Heart left ventricle (tissue), 16 donors: ENCODE data around the gene MTUS2. TPM values are rescaled to one million over a fixed set of nuclear protein-coding genes. Genes with fewer than 3 reads are reported as not detected.
"Not testable (repeated sequence)": the region's sequence is repeated elsewhere in the genome, so short reads cannot be mapped to it uniquely, and the experiment has no call there.

Source experiments
- ATAC-seq, 4 donors: fragments of 200-7000 bp; cut with Tn5 transposase; one replicate each; pipeline ENCODE4 v1.9.1; 2020 to 2022; ENCODE audit warnings: moderate library complexity in 4 of 4, mild to moderate bottlenecking in 3 of 4, moderate number of reproducible peaks in 1 of 4
- DNase-seq, 5 donors: peaks; one replicate each; pipeline ENCODE4 v3.0.0-alpha.2; 2020
- H3K27ac ChIP-seq, 12 donors: fragments of 200-600 bp; sonication (generic) in 4 of 12; one replicate each; pipeline versions ENCODE4 v1.5.0 to v1.8.0; 2016 to 2022; ENCODE audit warnings: mild to moderate bottlenecking in 2 of 12
- H3K27me3 ChIP-seq, 9 donors: fragments of 200-600 bp; sonication (generic) in 2 of 9; one replicate each; pipeline versions ENCODE4 v1.5.1 to v1.8.0; 2016 to 2022; ENCODE audit warnings: mild to moderate bottlenecking in 3 of 9
- H3K36me3 ChIP-seq, 9 donors: fragments of 200-600 bp; sonication (generic) in 2 of 9; one replicate each; pipeline versions ENCODE4 v1.5.0 to v1.8.0; 2018 to 2022; ENCODE audit warnings: mild to moderate bottlenecking in 2 of 9
- H3K4me1 ChIP-seq, 12 donors: fragments of 200-600 bp; sonication (generic) in 4 of 12; one replicate each; pipeline versions ENCODE4 v1.5.0 to v1.8.0; 2016 to 2022; ENCODE audit warnings: mild to moderate bottlenecking in 3 of 12
- H3K4me3 ChIP-seq, 12 donors: fragments of 200-600 bp; sonication (generic) in 4 of 12; one replicate each; pipeline versions ENCODE4 v1.5.0 to v1.8.0; 2017 to 2022; ENCODE audit warnings: mild to moderate bottlenecking in 9 of 12, moderate library complexity in 4 of 12
- H3K9me3 ChIP-seq, 12 donors: fragments of 200-600 bp; sonication (generic) in 4 of 12; one replicate each; pipeline versions ENCODE4 v1.5.0 to v1.8.0; 2016 to 2022; ENCODE audit warnings: mild to moderate bottlenecking in 1 of 12
- POLR2A ChIP-seq, 2 donors: fragments of 450-650 bp; IDR thresholded peaks; one replicate each; pipeline ENCODE4 v1.6.1; 2017; ENCODE audit warnings: antibody characterized with exemption in 2 of 2, mild to moderate bottlenecking in 2 of 2, moderate library complexity in 2 of 2
- WGBS, 4 donors: extraction: QIAGEN DNeasy Blood & Tissue Kit in 2 of 4; methylation state at CpG; one replicate each; pipeline versions ENCODE4 v1.1.5 to v1.1.7; 2013 to 2018; 5-methylcytosine and 5-hydroxymethylcytosine counted together
- intact Hi-C, 10 donors: fragments of 100-400 bp; cut with DNase I; formaldehyde crosslinking; loops; one replicate each; pipeline versions ENCODE4 v1.11.1 to v1.14.2; 2022
- polyA plus RNA-seq, 2 donors: library from polyadenylated mRNA; stranded (reverse); fragments of 200-250 nt; gene quantifications; one replicate each; pipeline ENCODE4 v1.2.3, GENCODE V29; 2013
- total RNA-seq, 9 donors: library from RNA; depleted of rRNA in 2 of 9; stranded (reverse); fragments of >200 nt in 2 of 9; fragmentation: NEBNext Ultra II Directional in 3 of 9; extraction: Animal tissue kit (Norgen Biotek cat#: 25700) in 3 of 9; gene quantifications; one replicate each; pipeline versions ENCODE4 v1.1.0 to v1.2.4, GENCODE V29; 2016 to 2023
- TF ChIP-seq, protein P1 (sequence below), 12 donors: fragments of 200-600 bp; sonication (generic) in 4 of 12; IDR thresholded peaks; one replicate each; pipeline versions ENCODE4 v1.5.0 to v1.8.0; 2018 to 2022; ENCODE audit warnings: antibody characterized with exemption in 12 of 12, mild to moderate bottlenecking in 5 of 12
- donor health status: ischemic (EF 13 %, LVEDD 7.1; RV severe dilation, severe dysfunction).
- donor health status: healthy with polysubstance abuse.
- donor health status: DM: no; HTN: yes; CAD: no.
- donor health status: DM: no; HTN: no; CAD: no.
- donor health status: ischemic (EF 25% LVEDD 6.9; RV normal size, moderate dysfunction).
- donor health status: ischemic (EF 25% LVEDD 5.7; RV mildly dilated, moderate dysfunction).
- donor health status: healthy.
- donor health status: DM: yes; HTN: yes; CAD: no.
- donor health status: ischemic (EF 35%, LVEDD 5.7; RV mildly dilated, moderate dysfunction).
- donor health status: nonischemic (EF 11% LVEDD 7.7; RV severe dilation, severe dysfunction).
- donor health status: DM: yes; HTN: yes; CAD: no.
- donor health status: PGD.
- donor health status: ischemic (EF 29% LVEDD 5.4; RV normal size, mild dysfunction).
- donor health status: nonischemic (EF 23%, LVEDD 6.1; RV moderate dilation, normal function).

The MTUS2 gene
- total and polyA plus RNA-seq, 11 donors, result 28.7 to 174 (median 67.9) TPM

DNA sequence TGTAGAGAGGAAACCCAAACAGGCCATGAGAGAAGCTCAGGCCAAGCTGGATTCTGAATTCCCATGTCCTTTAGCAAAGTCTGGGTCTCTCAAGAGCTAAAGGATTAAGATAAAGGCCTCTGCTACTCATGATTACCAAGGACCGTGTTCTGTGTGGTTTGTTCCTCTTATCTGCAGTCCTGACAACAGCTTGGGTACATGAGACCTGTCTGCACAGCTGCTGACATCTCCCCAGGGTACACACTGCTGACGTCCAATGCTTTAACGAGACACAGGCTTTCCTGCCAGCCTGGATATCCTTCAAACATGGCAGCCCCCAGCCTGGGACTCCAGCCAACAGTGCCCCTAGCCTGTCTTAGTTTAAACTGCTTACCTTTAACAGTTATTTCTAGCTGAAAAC lies 564.3 kb downstream of the MTUS2 start:
- WGBS, 4 donors, result 3 to 12% (median 10%) methylated on average over 3 of the region's 3 CpGs
- no peak for TF ChIP-seq POLR2A (IDR thresholded peaks at IDR 0.05)
- TF ChIP-seq, protein P1, sequence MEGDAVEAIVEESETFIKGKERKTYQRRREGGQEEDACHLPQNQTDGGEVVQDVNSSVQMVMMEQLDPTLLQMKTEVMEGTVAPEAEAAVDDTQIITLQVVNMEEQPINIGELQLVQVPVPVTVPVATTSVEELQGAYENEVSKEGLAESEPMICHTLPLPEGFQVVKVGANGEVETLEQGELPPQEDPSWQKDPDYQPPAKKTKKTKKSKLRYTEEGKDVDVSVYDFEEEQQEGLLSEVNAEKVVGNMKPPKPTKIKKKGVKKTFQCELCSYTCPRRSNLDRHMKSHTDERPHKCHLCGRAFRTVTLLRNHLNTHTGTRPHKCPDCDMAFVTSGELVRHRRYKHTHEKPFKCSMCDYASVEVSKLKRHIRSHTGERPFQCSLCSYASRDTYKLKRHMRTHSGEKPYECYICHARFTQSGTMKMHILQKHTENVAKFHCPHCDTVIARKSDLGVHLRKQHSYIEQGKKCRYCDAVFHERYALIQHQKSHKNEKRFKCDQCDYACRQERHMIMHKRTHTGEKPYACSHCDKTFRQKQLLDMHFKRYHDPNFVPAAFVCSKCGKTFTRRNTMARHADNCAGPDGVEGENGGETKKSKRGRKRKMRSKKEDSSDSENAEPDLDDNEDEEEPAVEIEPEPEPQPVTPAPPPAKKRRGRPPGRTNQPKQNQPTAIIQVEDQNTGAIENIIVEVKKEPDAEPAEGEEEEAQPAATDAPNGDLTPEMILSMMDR (IDR thresholded peaks at IDR 0.05), result no peak
- Histone ChIP-seq H3K4me3 (no peak overlapping the region), H3K27me3 (no peaks in the 10 kb centered on the region), H3K4me1 (peaks cover 0 to 14% (median 0%) of the 10 kb centered on the region in 12 donors), H3K9me3 (no peaks in the 10 kb centered on the region), H3K36me3 (no peaks in the 10 kb centered on the region), H3K27ac (peak overlapping the region in 3 of 12 donors; percentile 17 to 37 (median 25))
- intact Hi-C loops, result loop anchor here in 1 of 10 donors (10.0 kb wide), 1 partner anchor 50 kb away; no protein-coding TSS in a partner anchor
- ATAC-seq (peak; percentile 88 to 95 (median 94)), DNase-seq (peak in 2 of 5 donors; percentile 28 to 54)

DNA sequence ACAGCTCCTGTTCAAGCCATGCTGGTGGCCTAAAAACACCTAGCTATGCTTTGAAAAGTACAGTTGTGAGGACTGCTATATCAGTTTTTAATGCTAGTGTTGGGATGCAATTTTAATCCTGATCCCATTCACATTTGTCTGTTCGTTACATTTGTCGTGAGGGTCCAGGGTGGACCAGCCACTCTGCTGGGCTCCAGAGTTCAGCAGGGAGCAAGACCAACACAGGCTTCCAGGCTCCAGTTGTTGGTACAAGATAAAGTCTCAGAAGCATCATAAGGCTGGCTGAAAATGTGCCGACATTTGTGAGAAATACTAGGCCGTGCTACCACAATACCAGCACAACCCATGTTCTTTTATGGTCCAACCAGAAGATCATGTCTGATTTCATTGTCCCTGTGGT lies 564.7 kb downstream of the MTUS2 start:
- Histone ChIP-seq H3K27me3 (no peaks in the 10 kb centered on the region), H3K4me1 (peaks cover 0 to 14% (median 0%) of the 10 kb centered on the region in 12 donors), H3K36me3 (no peaks in the 10 kb centered on the region), H3K4me3 (no peak overlapping the region), H3K9me3 (no peaks in the 10 kb centered on the region), H3K27ac (peak overlapping the region in 3 of 12 donors; percentile 17 to 37 (median 25))
- ATAC-seq, result no peak
- no peak for DNase-seq
- 58 to 74% (median 61%) methylated on average over 4 of the region's 4 CpGs for WGBS, 4 donors
- no peak for TF ChIP-seq POLR2A (IDR thresholded peaks at IDR 0.05)
- TF ChIP-seq, protein P1 (IDR thresholded peaks at IDR 0.05), result no peak
- intact Hi-C loops, result loop anchor here in 1 of 10 donors (10.0 kb wide), 1 partner anchor 50 kb away; no protein-coding TSS in a partner anchor

DNA sequence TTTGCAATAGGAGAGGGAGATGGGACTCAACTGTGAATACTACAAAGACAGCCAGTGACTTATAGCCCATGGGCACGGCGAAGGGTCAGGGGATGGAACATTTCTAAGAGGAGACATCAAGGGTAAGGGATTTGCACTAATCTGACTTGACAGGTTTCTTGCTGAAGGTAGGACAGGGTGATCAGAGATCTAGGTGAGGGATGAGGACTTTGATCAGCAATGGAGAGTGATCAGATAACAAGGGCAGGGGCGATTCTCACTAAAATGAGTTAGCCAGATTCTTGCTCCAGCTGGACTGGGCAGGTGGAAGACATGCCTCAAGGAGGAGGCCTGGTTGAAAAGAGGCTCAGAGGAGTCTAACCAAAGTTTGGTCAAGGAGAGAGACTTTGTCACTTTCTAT lies 566.1 kb downstream of the MTUS2 start:
- ATAC-seq, result no peak
- Histone ChIP-seq H3K4me3 (no peak overlapping the region), H3K27me3 (no peaks in the 10 kb centered on the region), H3K27ac (no peak overlapping the region), H3K4me1 (peaks cover 0 to 14% (median 0%) of the 10 kb centered on the region in 12 donors), H3K36me3 (no peaks in the 10 kb centered on the region), H3K9me3 (no peaks in the 10 kb centered on the region)
- intact Hi-C loops, result loop anchor here in 1 of 10 donors (10.0 kb wide), 1 partner anchor 49 kb away; no protein-coding TSS in a partner anchor
- no peak for TF ChIP-seq POLR2A (IDR thresholded peaks at IDR 0.05)
- TF ChIP-seq, protein P1 (IDR thresholded peaks at IDR 0.05), result no peak
- no peak for DNase-seq
- WGBS, 4 donors, result 54 to 88% (median 75%) methylated on average over 3 of the region's 3 CpGs

DNA sequence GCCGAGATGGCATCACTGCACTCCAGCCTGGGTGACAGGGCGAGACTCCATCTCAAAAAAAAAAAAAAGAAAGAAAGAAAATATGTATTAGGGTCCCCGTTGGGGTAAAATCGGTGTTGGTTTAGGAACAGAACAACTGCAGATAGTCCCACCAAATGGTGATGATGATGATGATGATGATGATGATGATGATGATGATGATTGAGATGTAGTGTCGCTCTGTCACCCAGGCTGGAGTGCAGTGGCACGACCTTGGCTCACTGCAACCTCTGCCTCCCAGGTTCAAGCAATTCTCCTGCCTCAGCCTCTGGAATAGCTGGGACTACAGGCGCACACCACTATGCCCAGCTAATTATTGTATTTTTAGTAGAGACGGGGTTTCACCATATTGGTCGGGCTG lies 570.5 kb downstream of the MTUS2 start:
- H3K9me3 ChIP-seq, H3K27me3 ChIP-seq, DNase-seq, H3K36me3 ChIP-seq, intact Hi-C loops, ATAC-seq, H3K27ac ChIP-seq, H3K4me1 ChIP-seq, H3K4me3 ChIP-seq: not testable (repeated sequence)
- WGBS, 4 donors, result 94 to 98% (median 95%) methylated on average over 9 of the region's 9 CpGs

DNA sequence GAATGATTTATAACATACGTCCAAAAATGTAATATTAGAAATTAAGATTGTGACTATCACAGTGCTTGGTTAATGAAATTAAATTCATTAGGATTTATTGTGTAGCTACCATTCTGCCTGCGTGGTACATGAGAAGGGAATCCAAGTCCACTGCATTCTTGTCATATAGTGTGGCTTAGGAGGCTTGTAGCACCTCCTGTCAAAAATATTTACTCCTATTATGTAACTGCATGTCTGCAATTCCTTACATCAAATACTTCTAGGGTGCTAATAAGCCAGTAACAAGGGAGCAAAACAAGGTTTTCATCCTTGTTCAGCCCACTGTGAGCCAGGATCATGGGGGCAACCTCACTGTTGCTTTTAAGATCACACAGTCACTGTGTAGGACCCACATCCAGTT lies 576.3 kb downstream of the MTUS2 start:
- H3K27ac ChIP-seq, result no peak overlapping the region
- ATAC-seq (no peak), DNase-seq (no peak)
- peaks cover 0 to 5% (median 0%) of the 10 kb centered on the region in 12 donors for H3K4me1 ChIP-seq
- TF ChIP-seq, protein P1 (IDR thresholded peaks at IDR 0.05), result no peak
- WGBS, 4 donors, result 79 to 86% (median 82%) methylated on average over 2 of the region's 2 CpGs
- no peak overlapping the region for H3K4me3 ChIP-seq
- no peaks in the 10 kb centered on the region for H3K36me3 ChIP-seq
- intact Hi-C loops, result no loop called here
- H3K9me3 ChIP-seq, result no peaks in the 10 kb centered on the region
- peaks cover 0 to 5% (median 0%) of the 10 kb centered on the region in 9 donors for H3K27me3 ChIP-seq
